ENCODE results near the gene CFDP1.

CFDP1 gene

GRCh38 chr16:75340741-75341491 lies 92.4 kb downstream of the CFDP1 start:
- H3K4me3 ChIP-seq (ENCODE audit: low read length) = no peak overlapping the region
- TF ChIP-seq CTCF (IDR thresholded peaks at IDR 0.05; ENCODE audit: insufficient read depth, low read depth, low read length, missing control alignments) = no peak
- peak; percentile 16 for DNase-seq (ENCODE audit: low read depth)

GRCh38 chr16:75337430-75337829 lies 95.9 kb downstream of the CFDP1 start:
- DNase-seq (ENCODE audit: low read depth) = no peak
- TF ChIP-seq CTCF (IDR thresholded peaks at IDR 0.05; ENCODE audit: insufficient read depth, low read depth, low read length, missing control alignments) = no peak
- no peak overlapping the region for H3K4me3 ChIP-seq (ENCODE audit: low read length)

- H3K4me3 ChIP-seq (ENCODE audit: low read length) = no peak overlapping the region
- no peak for TF ChIP-seq CTCF (IDR thresholded peaks at IDR 0.05; ENCODE audit: insufficient read depth, low read depth, low read length, missing control alignments)
- DNase-seq (ENCODE audit: low read depth) = no peak
These were observed 96.8 kb downstream of the CFDP1 start for GRCh38 chr16:75336521-75336920.

GRCh38 chr16:75333721-75334163 lies 99.6 kb downstream of the CFDP1 start:
- H3K4me3 ChIP-seq (ENCODE audit: low read length) = no peak overlapping the region
- TF ChIP-seq CTCF (IDR thresholded peaks at IDR 0.05; ENCODE audit: insufficient read depth, low read depth, low read length, missing control alignments) = no peak

GRCh38 chr16:75329943-75330342 lies 103.4 kb downstream of the CFDP1 start:
- TF ChIP-seq CTCF (IDR thresholded peaks at IDR 0.05; ENCODE audit: insufficient read depth, low read depth, low read length, missing control alignments) = no peak
- no peak for DNase-seq (ENCODE audit: low read depth)
- no peak overlapping the region for H3K4me3 ChIP-seq (ENCODE audit: low read length)

More at GRCh38 chr16:75333721-75334163, 99.6 kb downstream of the CFDP1 start:
- DNase-seq (ENCODE audit: low read depth) = no peak

- no peak overlapping the region for H3K4me3 ChIP-seq (ENCODE audit: low read length)
- TF ChIP-seq CTCF (IDR thresholded peaks at IDR 0.05; ENCODE audit: insufficient read depth, low read depth, low read length, missing control alignments) = no peak
- DNase-seq (ENCODE audit: low read depth) = no peak
These were observed 107.0 kb downstream of the CFDP1 start for GRCh38 chr16:75326333-75326732.

- H3K4me3 ChIP-seq (ENCODE audit: low read length) = no peak overlapping the region
- no peak for DNase-seq (ENCODE audit: low read depth)
- TF ChIP-seq CTCF (IDR thresholded peaks at IDR 0.05; ENCODE audit: insufficient read depth, low read depth, low read length, missing control alignments) = no peak
These were observed 109.4 kb downstream of the CFDP1 start for GRCh38 chr16:75323933-75324332.

Data from epithelial cell of esophagus (primary cell).